Suppressor macrophage (primary cell): ENCODE measurements around the gene TRIM15.
"Not testable (repeated sequence)": the region's sequence is repeated elsewhere in the genome, so short reads cannot be mapped to it uniquely, and the experiment has no call there.

Experiments used
- DNase-seq, 4 experiments: peaks; one replicate each; pipeline ENCODE4 v3.0.0-alpha.2; 2020 to 2022
- total RNA-seq, 17 experiments: gene quantifications; one replicate each; lab custom pipeline; 2026; ENCODE audit warnings: mixed read lengths in 6 of 17, inconsistent platforms in 3 of 17; lab: John Stamatoyannopoulos, UW

TRIM15 gene
- 0 to 1.8 (median 0) reads per million in 17 experiments for total RNA-seq

DNA sequence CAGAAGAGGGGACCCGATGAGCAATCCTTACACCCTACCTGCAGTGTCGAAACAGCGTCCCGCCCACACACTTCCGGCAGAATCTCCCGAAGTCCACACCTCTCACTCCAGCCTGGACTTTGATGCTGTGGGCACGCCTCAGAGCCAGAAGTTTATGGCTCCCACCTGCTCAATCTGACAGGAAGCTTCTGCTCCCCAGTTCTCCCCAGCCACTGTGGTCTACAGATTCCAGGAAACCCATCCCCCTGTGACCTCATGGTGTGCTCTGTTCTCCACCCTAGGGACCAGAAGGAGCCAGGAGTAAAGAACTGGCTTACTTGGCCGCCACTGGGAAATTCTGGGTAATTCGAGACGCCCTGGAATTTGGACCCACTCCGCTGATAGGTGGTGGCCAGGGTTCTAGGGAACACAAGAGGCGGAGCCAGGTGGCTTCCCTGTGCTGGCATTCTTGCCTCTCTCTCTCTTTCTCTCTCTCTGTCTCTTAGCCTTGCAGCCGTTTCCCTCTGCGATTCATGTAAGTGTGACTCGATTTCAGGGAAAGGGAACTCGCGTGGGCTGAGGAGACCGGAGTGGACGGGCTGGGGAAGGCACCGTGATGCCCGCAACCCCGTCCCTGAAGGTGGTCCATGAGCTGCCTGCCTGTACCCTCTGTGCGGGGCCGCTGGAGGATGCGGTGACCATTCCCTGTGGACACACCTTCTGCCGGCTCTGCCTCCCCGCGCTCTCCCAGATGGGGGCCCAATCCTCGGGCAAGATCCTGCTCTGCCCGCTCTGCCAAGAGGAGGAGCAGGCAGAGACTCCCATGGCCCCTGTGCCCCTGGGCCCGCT lies at the start of gene TRIM15:
TRIM15 (plus strand) TSS at position 457 of the 828 bp plus-strand sequence; CDS start at position 596, 139 bp downstream.
- no peak for DNase-seq

DNA sequence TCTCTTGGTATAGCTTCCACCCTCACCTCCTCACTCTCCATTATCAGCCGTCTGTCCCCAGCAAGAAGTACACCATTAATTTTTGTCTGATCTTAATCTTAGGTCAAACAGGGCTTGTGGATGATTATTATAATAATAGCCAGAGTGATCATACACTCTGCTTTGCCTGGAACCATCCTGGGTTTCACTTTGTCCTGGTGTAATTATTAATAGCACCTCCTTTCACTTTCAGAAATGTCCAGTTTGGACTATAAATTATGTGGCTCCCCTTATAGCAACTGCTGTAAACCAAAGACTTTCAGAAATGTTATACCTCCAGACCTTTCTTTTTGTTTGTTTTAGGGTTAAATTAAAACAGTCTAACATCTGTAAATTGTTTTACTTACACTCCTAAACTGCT lies 49.5 kb upstream of the TRIM15 start:
- no peak for DNase-seq

DNA sequence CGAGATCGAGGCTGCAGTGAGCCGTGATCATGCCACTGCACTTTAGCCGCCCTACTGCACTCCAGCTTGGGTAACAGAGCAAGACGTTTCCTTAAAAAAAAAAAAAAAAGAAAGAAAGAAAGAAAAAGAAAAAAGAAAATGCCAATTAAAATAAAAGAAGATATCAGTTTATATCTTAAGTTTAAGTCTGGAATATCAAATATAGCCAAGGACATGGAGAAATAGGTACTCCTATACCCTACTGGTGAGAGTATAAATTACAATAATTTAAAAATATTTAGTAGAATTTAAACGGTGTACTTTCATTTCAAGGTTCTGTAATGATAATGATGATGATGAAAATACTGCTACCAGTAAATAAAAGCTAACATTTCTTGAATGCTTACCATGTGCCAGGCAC lies 46.6 kb upstream of the TRIM15 start:
- DNase-seq = no peak

GRCh38 chr6:30118691-30119090 lies 44.7 kb upstream of the TRIM15 start:
- DNase-seq = not testable (repeated sequence)

DNA sequence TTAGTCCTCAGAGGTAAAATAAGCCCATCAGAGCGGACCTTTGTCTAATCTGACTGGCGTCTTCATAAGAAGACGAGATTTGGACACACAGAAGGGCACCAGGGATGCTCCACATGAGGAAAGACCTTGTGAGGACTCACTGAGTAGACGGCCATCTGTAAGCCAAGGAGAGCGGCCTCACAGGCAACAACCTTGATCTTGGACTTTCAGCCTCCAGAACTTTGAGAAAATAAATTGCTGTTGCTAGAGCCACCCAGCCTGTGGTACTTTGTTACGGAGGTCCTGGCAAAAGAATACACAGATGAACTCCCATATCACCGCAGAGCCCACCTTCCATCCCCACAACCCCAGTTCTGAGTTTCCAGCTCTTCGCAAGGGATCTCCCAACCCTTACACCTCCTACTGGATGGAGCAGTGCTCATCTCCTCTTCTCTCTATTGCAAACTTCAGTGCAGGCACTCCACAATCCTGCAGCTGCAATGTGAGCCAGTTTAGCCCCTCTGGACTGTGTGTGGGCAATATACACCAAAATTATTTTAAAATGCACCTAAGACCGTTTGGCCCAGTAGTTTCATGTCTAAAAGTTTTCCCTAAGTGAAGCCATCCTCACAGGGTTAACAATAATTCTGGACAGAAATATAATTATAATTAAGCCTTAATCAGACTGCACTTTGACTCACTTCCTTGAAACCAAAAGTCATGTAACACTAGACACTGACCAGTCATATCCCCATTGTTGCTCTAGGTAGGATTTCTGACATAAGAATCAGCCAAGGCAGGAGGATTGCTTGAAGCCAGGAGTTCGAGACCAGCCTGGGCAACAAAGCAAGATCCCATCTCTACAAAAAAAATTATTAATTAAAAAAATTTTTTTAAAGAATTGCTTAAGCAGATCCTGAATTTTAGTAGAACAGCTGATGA lies 41.6 kb upstream of the TRIM15 start:
- DNase-seq = no peak

DNA sequence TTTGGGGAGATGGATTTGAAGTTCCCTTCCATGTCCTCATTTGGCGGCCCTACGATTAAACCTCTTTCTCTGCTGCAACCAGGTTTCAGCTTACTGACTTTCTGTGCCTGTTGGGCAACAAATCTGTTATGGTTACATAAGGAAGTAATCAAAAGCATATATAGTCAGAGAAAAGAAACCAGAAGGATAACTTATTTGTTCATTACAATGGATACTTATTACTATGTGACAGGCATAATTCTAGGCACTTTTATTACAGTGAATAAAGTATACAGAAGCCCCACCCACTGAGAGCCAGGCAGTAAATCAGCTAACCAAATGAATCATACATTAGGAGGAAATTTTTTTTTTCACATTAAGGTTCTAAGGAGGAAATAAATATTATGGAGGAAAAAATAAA lies 40.8 kb upstream of the TRIM15 start:
- DNase-seq = peak in 3 of 4 experiments; percentile 21 to 44 (median 27)

DNA sequence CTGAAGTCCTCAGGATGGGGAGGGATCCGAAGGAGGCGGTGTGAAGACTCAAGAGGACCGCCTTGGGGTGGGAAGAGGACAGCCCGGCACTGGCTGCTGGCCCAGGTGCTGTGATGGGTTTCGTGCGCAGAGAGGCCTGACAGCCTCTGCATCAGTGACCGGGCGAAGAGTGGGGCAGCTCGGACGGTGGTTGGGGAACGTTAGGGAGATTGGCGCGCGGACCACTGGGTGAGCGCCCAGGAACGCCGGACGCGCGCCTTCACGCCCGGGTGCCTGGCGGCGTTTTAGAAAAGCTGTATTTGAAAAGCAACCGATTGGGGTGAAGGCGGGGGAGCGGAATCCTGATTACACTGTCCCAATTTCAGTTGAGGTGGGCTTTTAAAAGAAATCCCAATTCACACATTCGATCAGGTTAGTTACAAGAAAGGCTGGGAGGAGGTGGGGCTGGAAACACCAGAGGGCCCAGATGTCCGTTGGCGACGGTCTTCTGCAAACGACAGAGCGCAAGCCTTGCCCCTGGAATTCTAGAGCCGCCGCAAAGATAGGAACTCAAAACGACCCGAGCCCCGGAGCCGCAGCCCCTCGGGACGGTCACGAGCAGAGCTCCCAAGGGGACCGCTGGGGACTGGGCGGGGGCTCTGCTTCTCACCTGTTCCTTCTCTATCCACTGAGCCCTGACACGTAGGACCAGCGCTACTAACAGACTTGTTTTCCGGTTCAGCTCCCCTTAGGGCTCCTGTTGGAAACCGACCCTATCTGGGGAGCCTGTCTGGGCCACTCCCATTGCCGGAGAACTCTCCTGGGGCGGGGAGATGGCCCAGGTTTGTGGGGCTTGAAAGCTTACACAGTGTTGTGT lies 35.9 kb upstream of the TRIM15 start:
- no peak for DNase-seq

DNA sequence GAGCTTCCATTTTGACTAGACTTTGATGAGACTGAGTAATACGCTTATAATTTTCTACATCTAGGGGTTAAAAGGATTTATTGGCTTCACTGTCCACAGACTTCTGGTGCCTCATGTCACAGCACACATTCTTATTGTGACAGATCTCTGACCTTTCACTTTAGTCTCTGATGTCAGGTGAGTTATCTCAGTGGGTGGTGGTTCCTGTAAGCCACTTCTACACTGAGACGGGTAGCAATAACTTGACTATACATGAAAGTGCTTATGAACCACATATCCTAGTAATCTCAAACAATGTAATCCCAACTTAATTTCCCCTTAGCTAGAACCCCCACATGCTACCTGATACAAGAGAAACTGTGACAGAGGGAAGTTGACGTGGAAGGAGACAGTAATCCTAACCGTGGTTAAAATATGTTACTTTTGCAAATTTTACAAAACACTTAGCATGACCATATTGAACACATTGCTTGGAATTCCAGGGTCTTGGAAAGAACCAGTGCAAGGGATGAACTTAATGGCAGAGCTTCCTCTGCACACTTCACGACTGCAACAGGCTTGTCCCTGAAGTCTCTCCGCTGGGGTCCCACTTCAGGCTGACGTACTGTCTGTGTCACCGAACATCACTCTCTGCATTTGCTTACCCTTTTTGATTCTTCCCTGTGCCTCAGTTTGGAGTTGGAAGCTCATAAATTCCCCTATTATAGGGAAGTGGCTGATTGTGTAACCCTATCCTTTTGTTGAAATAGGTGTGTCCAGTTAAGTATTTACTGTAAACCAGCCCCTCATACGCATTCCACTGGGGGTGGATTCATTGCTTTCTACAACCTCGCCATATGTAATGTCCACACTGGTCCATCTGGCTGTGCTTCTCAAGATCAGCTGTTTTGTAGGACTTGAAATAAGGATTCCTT lies 33.8 kb upstream of the TRIM15 start:
- DNase-seq = peak in 3 of 4 experiments; percentile 12 to 45 (median 32)

- no peak for DNase-seq
Measured at GRCh38 chr6:30130179-30130679, 33.1 kb upstream of the TRIM15 start.

DNA sequence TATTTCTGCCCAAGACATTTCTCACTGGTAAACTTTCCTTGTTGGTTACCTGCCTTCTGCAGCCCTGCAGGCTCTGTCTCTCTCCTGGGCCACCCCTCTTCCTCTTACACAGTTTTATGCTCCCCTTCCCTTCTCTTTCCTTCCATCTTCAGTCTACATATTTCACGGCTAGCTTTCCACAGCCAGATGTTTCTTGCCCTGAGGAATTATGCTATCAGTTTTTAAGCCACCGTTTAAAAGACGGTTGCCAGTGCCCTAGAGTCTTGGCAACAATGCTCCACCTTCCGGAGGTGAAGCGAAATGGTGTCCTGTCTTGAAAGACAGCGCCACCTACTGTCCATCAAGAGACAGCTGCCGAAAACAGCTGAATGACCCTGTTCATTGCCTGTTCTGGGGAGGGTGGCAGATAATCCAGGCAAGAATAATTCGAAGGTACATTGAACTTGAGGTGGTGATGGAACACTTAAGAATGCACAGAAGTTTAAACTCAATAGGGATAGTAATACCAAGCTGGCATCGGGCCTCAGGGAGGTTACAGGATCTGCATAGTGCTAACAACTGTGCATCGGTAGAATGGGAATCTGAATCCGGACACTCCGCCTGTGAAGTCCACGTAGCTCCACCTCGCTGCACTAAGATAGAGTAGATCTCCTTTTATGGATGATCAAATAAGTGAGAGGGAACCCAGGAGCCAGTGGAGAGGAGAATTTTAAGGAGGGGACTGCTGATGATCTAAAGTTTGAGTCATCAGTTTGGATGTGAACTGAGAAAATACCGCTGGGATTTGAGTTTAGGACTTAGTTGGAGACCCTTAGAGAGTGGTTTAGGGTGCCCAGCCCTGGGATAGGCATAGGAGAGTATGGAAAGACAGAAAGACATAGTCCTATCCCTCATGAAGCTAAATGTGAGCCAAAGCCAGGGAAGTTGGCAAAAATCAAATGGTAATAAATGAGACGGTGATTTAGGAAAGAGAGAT lies 32.2 kb upstream of the TRIM15 start:
- peak; percentile 81 to 93 (median 88) for DNase-seq

DNA sequence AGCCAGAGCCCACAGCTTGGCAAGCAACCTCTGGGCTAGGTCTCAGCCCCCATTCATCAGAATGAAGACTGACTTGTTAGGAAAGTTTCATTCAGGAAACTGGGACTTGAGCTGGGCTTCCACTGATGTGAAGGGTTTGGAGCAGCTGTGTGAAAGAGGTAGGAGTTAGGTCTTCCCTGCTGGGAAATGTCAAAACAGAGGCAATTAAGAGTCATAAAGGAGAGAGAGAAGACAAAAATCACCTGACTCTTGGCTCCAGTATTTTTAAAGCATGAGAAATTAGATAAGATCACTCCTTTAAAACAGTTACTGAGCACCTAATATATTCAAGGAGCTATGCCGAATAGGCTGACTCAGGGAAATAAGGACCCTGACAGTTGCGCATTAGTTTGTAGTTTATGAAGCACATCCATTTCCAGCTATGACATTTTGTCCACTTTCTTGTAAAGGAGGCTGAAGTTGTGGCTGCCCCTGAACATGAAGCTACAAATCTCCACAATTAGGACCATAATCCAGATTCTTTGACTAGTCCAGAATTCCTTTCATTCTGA lies 31.3 kb upstream of the TRIM15 start:
- no peak for DNase-seq

GRCh38 chr6:30135147-30135546 lies 28.2 kb upstream of the TRIM15 start:
- no peak for DNase-seq

- DNase-seq = no peak
Measured at GRCh38 chr6:30135757-30136156, 27.6 kb upstream of the TRIM15 start, which contains the start of gene TRIM40. Gene TRIM40 (plus strand): TSS chr6:30136140. CDS start chr6:30137037, 897 bp downstream.

DNA sequence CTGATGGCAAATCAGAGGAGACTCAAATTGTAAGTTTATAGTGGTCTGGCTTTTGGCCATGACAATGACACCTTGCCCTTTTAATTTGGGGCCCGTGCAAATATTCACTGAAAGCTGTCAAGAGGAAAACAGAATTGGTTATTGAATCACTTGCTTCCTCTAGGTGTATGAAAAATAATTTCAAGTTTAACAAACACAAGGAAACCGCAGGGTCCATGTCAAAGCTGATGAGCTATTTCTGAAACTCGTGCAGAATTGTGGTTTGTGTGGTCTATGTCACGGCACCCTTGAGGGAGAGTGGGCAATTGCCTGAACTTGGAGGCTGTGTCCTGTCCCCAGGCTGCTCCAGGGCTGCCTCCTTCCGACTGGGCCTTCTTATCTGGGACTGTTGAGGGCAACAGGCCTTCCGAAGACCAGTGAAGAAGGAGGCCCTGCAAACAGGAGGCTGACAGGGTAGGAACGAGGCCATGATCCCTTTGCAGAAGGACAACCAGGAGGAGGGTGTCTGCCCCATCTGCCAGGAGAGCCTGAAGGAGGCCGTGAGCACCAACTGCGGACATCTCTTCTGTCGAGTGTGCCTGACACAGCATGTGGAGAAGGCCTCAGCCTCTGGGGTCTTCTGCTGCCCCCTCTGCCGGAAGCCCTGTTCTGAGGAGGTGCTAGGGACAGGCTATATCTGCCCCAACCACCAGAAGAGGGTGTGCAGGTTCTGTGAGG lies 26.6 kb upstream of the TRIM15 start:
- no peak for DNase-seq

- DNase-seq = not testable (repeated sequence)
Measured at GRCh38 chr6:30140240-30140639, 23.1 kb upstream of the TRIM15 start.

DNA sequence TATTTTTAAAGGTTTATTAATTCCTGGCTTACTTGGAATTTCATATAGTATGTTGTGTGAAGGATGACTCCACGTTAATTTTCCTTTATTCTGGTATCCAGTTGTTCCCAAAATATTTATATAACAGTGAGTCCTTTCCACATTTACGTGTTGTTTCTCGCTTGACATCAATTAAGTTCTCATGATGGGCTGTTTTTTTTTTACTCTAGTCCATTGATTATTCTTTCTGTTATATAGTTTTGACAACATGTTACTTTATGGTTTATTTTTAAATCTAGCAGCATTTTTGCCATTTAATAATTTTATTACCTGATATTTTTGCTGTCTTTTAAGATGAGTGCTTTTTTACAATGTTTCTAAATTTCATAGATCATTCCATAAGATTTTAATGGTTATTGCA lies 20.7 kb upstream of the TRIM15 start:
- DNase-seq = no peak

DNA sequence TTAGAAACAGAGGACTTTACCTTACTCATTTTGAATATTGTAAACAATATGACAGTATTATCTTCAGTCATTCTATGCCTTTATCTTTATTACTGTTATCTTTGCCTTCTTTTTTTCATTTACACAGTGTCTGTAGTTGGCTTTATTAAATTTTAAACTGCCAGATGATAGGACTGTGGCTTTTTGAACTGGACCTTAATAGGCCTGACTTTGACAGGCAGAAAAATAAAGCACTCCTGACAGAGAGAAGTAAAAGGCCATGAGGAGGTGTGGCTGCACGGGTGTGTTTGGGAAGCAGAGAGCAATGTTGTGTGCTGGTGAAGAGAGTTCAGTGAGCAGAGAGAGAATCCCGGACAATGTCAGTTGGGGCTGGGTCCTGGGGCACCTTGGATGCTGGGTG lies 19.6 kb upstream of the TRIM15 start:
- no peak for DNase-seq

GRCh38 chr6:30144811-30145210 lies 18.5 kb upstream of the TRIM15 start:
- DNase-seq = no peak

GRCh38 chr6:30145818-30146217 lies 17.5 kb upstream of the TRIM15 start:
- DNase-seq = no peak
